CD4-positive, alpha-beta T cell treated with Interleukin-2 at 100 ng/mL for 4 hours (primary cell): ENCODE results near the gene EIF3D.

Experiments
- DNase-seq: peaks from one replicate; pipeline ENCODE4 v3.0.0-alpha.2; 2020; ENCODE audit warnings: low spot score

The EIF3D gene

DNA sequence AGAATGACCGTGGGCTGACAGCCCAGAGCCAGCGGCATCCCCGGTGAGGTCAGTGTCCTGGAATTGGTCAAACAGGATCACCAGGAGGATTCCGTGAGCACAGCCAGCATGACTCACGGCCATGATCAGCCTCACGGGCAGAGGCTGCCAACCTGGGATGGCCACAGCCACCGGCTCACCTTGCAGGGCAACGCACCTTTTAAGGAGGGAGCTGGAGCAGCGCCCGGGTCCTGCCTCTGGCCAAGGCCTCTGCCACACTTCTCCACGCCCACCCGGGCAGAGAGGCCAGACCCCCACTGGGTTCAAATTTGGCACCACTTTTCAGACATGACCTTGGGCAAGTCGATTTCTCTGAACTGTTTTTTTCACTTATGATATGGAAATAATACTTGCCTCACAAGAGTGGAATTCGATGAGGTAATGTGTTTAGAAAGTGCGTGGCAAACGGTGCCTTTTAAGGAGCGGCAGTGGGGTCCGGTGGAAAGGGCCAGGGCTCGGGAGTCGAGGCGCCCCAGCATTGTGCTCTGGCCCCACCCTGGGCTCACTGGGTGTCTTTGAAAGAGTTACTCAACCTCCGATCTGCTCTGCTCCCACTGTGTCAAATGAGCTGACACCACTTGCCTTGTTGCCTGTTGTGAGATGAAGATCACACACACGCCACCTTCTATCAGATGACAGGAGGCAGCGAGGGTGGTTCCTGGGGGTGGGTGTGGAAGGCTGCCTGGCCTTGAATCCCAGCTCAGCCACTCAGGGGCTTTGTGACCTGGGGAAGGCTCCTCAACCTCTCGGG lies 63.5 kb downstream of the EIF3D start:
- no peak for DNase-seq

GRCh38 chr22:36464715-36465231 lies 64.2 kb downstream of the EIF3D start:
- no peak for DNase-seq

- DNase-seq = no peak
Measured at GRCh38 chr22:36463783-36464184, 65.2 kb downstream of the EIF3D start.

GRCh38 chr22:36461665-36462649 lies 67.0 kb downstream of the EIF3D start:
- DNase-seq = no peak
